Esophagus (tissue), 2 donors: ENCODE results near the gene HIVEP3. TPM values are rescaled to one million over a fixed set of nuclear protein-coding genes. Genes with fewer than 3 reads are reported as not detected.

Experiments used
- H3K27ac ChIP-seq, 2 donors: one replicate each; pipeline ENCODE4 v1.5.1; 2013; ENCODE audit warnings: low read depth in 2 of 2, mild to moderate bottlenecking in 2 of 2, inconsistent platforms in 1 of 2, low read length in 1 of 2, moderate library complexity in 1 of 2
- H3K27me3 ChIP-seq, 2 donors: one replicate each; pipeline ENCODE4 v1.6.1; 2013; ENCODE audit warnings: low read length in 2 of 2, control low read depth in 1 of 2, mild to moderate bottlenecking in 1 of 2; ENCODE audit not compliant: insufficient read depth in 2 of 2, control insufficient read depth in 1 of 2
- H3K36me3 ChIP-seq, 2 donors: one replicate each; pipeline ENCODE4 v1.6.1; 2013; ENCODE audit warnings: low read length in 1 of 2; ENCODE audit not compliant: control insufficient read depth in 2 of 2, insufficient read depth in 2 of 2
- H3K4me1 ChIP-seq, 2 donors: one replicate each; pipeline ENCODE4 v1.6.1; 2013; ENCODE audit warnings: low read length in 1 of 2; ENCODE audit not compliant: control insufficient read depth in 2 of 2, insufficient read depth in 2 of 2
- H3K4me3 ChIP-seq, 2 donors: one replicate each; pipeline ENCODE4 v1.5.1; 2013; ENCODE audit warnings: low read length in 2 of 2, mild to moderate bottlenecking in 2 of 2, low read depth in 1 of 2, moderate library complexity in 1 of 2
- H3K9me3 ChIP-seq, 2 donors: one replicate each; pipeline ENCODE4 v1.6.1; 2013; ENCODE audit warnings: mild to moderate bottlenecking in 2 of 2, low read depth in 1 of 2, low read length in 1 of 2, moderate library complexity in 1 of 2; ENCODE audit not compliant: control insufficient read depth in 2 of 2, insufficient read depth in 1 of 2
- WGBS, 2 donors: extraction: QIAGEN DNeasy Blood & Tissue Kit; methylation state at CpG; one replicate each; pipeline ENCODE4 v1.1.7; 2013; 5-methylcytosine and 5-hydroxymethylcytosine counted together
- polyA plus RNA-seq, 2 donors: library from polyadenylated mRNA; stranded (reverse); fragments of 200-250 nt; gene quantifications; one replicate each; pipeline ENCODE4 v1.2.3, GENCODE V29; 2013
- donor health status: healthy with polysubstance abuse.
- donor health status: Bipolar disorder and iron deficiency.

The HIVEP3 gene
- polyA plus RNA-seq, 2 donors: 2.7 to 10.0 TPM

GRCh38 chr1:41879617-41880016 is 39.1 kb downstream of the HIVEP3 start:
- no peaks in the 10 kb centered on the region for H3K9me3 ChIP-seq
- H3K36me3 ChIP-seq: no peaks in the 10 kb centered on the region
- no peaks in the 10 kb centered on the region for H3K27me3 ChIP-seq
- no peak overlapping the region for H3K4me3 ChIP-seq
- H3K27ac ChIP-seq: no peak overlapping the region
- no peaks in the 10 kb centered on the region for H3K4me1 ChIP-seq

GRCh38 chr1:41878911-41879310 is 39.8 kb downstream of the HIVEP3 start:
- Histone ChIP-seq H3K27me3 (no peaks in the 10 kb centered on the region), H3K4me1 (no peaks in the 10 kb centered on the region), H3K27ac (no peak overlapping the region), H3K36me3 (no peaks in the 10 kb centered on the region), H3K9me3 (no peaks in the 10 kb centered on the region), H3K4me3 (no peak overlapping the region)
- 93 to 95% methylated on average over 5 of the region's 5 CpGs for WGBS, 2 donors

GRCh38 chr1:41878495-41878894 is 40.2 kb downstream of the HIVEP3 start:
- WGBS, 2 donors: 73 to 77% methylated on average over 1 of the region's 1 CpG
- no peak overlapping the region for H3K27ac ChIP-seq

GRCh38 chr1:41876576-41877445 is 41.9 kb downstream of the HIVEP3 start:
- no peak overlapping the region for H3K27ac ChIP-seq
- H3K36me3 ChIP-seq: no peaks in the 10 kb centered on the region
- 44 to 46% methylated on average over 3 of the region's 3 CpGs for WGBS, 2 donors
- H3K4me3 ChIP-seq: no peak overlapping the region
- H3K4me1 ChIP-seq: no peaks in the 10 kb centered on the region
- no peaks in the 10 kb centered on the region for H3K27me3 ChIP-seq
- no peaks in the 10 kb centered on the region for H3K9me3 ChIP-seq

More at GRCh38 chr1:41878495-41878894, 40.2 kb downstream of the HIVEP3 start:
- Histone ChIP-seq H3K4me1 (no peaks in the 10 kb centered on the region), H3K27me3 (no peaks in the 10 kb centered on the region), H3K36me3 (no peaks in the 10 kb centered on the region), H3K9me3 (no peaks in the 10 kb centered on the region), H3K4me3 (no peak overlapping the region)

GRCh38 chr1:41875487-41875886 is 43.2 kb downstream of the HIVEP3 start:
- Histone ChIP-seq H3K27me3 (no peaks in the 10 kb centered on the region), H3K4me3 (no peak overlapping the region), H3K36me3 (no peaks in the 10 kb centered on the region), H3K9me3 (no peaks in the 10 kb centered on the region), H3K4me1 (no peaks in the 10 kb centered on the region), H3K27ac (no peak overlapping the region)
- 71 to 77% methylated on average over 3 of the region's 3 CpGs for WGBS, 2 donors

GRCh38 chr1:41874903-41875411 is 43.8 kb downstream of the HIVEP3 start:
- no peaks in the 10 kb centered on the region for H3K9me3 ChIP-seq
- WGBS, 2 donors: 79 to 85% methylated on average over 7 of the region's 7 CpGs
- no peaks in the 10 kb centered on the region for H3K4me1 ChIP-seq
- H3K27me3 ChIP-seq: no peaks in the 10 kb centered on the region
- H3K36me3 ChIP-seq: no peaks in the 10 kb centered on the region
- H3K27ac ChIP-seq: no peak overlapping the region
- no peak overlapping the region for H3K4me3 ChIP-seq

GRCh38 chr1:41874151-41874719 is 44.5 kb downstream of the HIVEP3 start:
- H3K27ac ChIP-seq: no peak overlapping the region

GRCh38 chr1:41872074-41872473 is 46.6 kb downstream of the HIVEP3 start:
- H3K9me3 ChIP-seq: no peaks in the 10 kb centered on the region
- no peak overlapping the region for H3K4me3 ChIP-seq
- no peaks in the 10 kb centered on the region for H3K27me3 ChIP-seq
- no peaks in the 10 kb centered on the region for H3K4me1 ChIP-seq
- 84 to 93% methylated on average over 4 of the region's 4 CpGs for whole genome bisulfite sequencing, 2 donors
- no peak overlapping the region for H3K27ac ChIP-seq
- no peaks in the 10 kb centered on the region for H3K36me3 ChIP-seq

More at GRCh38 chr1:41874151-41874719, 44.5 kb downstream of the HIVEP3 start:
- H3K4me1 ChIP-seq: no peaks in the 10 kb centered on the region
- H3K4me3 ChIP-seq: no peak overlapping the region
- H3K9me3 ChIP-seq: no peaks in the 10 kb centered on the region
- H3K27me3 ChIP-seq: no peaks in the 10 kb centered on the region
- 83 to 86% methylated on average over 6 of the region's 6 CpGs for WGBS, 2 donors
- no peaks in the 10 kb centered on the region for H3K36me3 ChIP-seq

GRCh38 chr1:41870076-41870562 is 48.6 kb downstream of the HIVEP3 start:
- Histone ChIP-seq H3K9me3 (no peaks in the 10 kb centered on the region), H3K4me3 (no peak overlapping the region), H3K4me1 (no peaks in the 10 kb centered on the region), H3K27ac (no peak overlapping the region), H3K27me3 (no peaks in the 10 kb centered on the region), H3K36me3 (no peaks in the 10 kb centered on the region)
- WGBS, 2 donors: 51 to 57% methylated on average over 7 of the region's 7 CpGs
